ENCODE data around the gene MCRS1.

MCRS1 gene

DNA sequence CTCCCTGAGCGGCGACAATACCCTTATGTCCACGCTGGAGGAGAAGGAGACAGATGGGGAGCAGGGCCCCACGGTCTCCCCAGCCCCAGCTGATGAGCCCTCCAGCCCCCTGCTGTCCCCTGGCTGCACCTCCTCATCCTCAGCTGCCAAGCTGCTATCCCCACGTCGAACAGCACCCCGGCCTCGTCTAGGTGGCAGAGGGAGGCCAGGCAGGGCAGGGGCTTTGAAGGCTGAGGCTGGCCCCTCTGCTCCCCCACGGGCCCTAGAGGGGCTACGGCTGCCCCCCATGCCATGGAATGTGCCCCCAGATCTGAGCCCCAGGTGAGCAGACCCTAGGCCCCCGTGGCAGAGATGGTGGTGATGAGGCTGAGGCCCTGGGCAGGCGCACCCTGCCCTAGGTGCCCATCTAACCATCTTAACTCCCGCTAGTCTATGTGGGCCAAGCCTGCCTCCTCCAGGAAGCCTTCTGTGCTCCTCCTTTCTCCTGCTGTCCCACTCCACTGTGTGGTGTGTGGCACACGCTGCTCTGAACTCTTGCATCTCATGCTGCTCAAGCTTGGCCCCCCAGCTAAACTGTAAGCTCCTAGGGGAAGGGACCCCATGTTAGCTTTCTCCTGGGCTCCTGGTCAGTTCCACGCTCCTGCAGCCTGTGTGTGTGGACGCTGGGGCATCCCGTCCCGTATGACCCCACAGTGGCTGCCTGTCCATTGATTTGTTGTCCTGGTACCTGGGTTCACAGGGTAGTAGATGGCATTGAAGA is 12.1 kb downstream of the MCRS1 start:
- no peak for DNase-seq

DNA sequence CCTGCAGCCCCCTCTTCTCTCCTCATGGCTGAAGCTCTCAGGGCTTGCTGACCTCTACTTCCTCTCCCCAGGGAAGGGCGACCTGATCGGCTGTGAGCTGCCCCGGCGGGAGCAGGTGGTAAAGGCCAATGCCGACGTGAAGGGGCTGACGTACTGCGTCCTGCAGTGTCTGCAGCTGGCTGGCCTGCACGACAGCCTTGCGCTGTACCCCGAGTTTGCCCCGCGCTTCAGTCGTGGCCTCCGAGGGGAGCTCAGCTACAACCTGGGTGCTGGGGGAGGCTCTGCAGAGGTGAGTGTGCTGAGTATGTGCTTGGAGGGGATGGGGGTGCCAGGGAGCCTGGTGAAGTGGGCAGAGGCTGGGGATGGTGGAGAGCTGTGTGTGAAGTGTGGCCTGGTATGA is 13.7 kb downstream of the MCRS1 start:
- no peak for DNase-seq

DNA sequence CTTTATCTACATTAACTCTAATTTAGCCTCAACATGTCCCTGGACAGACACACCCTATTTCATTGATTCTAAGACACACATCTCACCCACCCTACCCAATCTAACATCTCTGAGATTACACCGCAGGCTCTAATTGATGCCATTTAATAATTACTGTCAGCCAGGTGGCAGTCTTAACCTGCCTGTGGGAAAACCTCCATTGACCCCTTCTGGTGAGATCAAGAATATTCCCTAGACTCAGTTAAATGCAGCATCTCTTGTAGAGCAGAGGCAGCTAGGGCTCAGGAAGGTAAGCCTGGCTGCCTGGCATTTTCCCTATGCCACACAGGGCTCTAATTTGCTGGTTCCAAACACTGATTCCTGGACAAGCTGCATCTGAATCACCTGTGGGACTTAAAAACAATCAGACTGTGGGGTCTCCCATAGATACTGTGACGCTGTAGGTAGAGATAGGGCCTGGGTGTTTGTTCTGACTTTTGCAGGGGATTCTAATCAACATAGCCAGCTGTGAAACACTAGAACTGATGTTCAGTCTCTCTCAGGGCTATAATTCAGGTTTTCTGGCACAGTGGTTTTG is 14.3 kb downstream of the MCRS1 start:
- DNase-seq, result no peak

DNA sequence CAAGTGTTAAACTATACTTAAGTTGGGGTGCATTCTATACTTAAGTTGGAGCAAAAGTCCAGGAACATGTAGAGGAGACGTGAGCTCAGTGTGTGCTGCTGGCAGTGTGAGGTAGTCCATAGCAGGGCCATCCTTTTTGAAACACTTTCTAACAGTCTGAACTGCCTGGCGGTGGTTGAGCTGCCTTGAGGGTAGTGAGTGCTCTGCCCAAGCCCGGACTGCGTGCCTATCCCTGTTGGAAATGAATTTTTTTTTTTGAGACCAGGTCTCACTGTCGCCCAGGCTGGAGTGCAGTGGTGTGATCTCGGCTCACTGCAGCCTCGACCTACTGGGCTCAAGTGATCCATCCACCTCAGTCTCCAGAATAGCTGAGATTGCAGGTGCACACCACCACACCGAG is 15.0 kb downstream of the MCRS1 start:
- DNase-seq, result no peak

DNA sequence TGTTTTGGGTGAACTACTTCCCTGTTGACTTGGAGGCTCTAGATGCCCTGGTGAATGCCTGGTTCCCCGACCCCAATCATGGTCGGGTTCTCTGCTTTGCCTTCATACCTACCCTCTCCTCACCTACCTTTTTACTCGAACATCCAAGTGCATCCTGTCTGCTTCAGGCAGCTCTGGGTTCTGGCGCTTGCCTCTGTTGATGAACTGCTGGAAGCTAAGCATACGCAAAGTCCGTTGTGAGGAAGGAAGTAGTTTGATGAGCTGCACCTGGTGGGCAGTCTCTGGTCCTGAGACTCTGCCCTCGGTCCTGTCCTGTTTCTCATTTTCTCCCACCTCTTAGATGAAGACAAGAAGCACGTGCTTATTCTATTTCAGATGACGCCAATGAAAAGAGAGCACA is 15.5 kb downstream of the MCRS1 start:
- no peak for DNase-seq

DNA sequence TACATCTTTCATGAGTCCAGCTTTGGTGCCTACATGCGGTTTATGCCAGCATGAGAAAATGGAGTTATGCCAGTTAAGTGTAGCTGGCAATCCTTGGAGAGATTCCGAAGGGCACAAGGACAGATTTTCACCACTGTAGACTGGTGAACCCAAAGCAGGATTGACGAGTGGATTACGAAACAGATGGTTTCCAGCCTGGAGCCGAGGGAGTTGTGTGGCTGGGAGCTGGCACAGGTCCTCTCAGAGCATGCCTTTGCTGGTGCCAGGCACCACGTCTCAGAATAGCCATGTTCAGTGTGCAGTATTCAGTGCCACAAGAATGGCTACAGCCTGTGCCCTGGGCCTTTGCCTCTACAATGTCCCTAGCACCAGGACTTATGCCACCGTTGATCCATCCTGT is 15.9 kb downstream of the MCRS1 start:
- DNase-seq, result no peak

DNA sequence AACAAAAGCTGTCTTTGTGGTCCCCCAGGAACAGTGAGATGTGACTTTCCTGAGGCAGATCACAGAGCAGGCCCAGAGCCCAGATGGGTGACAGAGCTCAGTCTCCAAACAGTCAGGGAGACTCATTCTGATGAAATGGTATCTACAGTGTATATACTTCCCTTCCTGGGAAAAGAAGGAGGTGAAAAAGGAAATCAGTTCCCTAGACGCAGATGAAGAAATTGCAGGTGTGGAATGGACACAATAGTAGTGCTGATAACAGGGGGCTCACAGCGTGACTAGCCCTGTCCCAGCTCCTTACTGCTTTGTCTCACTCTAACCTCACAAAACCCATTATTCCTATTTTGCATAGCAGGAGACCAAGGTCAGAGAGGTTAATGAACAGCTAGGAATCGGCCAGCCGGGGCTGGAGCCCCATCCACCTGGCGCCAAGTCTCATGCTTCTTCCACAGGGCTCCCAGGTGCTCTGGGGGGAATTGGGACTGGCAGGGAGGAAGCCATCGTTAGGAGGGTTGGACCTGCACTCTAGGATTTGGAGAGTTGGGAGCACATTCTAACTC is 17.2 kb downstream of the MCRS1 start:
- no peak for DNase-seq

DNA sequence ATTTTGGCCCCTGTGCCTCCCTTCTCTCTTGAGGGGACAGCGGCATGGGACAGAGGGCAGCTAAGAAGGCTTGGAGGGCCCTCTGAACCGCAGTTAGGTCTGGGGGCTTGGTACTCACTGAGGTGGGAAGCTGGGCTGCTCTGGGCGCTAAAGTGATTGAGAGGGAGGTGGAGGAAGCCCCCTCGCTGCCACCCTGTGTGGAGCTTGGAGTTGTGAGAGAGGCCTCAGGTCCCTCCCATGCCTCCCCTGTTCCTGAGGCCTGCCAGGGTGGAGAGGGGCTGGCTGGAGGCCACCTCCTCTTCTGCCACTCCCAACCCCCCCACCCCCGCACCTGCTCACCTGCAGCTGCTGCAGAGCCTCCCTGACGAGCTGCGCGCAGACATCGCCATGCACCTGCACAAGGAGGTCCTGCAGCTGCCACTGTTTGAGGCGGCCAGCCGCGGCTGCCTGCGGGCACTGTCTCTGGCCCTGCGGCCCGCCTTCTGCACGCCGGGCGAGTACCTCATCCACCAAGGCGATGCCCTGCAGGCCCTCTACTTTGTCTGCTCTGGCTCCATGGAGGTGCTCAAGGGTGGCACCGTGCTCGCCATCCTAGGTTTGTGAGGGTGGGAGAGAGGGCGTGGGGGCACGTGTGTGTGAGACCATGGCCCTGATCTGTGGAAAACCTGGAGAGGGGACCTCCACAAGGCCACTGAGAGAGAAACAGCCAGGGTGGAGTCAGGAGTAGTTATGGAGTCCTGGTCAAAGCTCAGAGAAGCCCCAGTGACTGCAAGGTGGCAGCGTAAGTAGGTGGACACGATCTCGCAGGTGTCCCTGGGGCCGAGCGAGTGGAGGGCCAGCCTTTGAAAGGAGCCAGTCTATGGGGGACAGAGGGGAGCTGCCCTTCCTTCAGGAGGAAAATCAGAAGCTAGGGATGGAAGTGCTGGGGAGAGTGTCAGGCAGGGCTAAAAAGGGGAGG is 17.9 kb downstream of the MCRS1 start:
- no peak for DNase-seq

DNA sequence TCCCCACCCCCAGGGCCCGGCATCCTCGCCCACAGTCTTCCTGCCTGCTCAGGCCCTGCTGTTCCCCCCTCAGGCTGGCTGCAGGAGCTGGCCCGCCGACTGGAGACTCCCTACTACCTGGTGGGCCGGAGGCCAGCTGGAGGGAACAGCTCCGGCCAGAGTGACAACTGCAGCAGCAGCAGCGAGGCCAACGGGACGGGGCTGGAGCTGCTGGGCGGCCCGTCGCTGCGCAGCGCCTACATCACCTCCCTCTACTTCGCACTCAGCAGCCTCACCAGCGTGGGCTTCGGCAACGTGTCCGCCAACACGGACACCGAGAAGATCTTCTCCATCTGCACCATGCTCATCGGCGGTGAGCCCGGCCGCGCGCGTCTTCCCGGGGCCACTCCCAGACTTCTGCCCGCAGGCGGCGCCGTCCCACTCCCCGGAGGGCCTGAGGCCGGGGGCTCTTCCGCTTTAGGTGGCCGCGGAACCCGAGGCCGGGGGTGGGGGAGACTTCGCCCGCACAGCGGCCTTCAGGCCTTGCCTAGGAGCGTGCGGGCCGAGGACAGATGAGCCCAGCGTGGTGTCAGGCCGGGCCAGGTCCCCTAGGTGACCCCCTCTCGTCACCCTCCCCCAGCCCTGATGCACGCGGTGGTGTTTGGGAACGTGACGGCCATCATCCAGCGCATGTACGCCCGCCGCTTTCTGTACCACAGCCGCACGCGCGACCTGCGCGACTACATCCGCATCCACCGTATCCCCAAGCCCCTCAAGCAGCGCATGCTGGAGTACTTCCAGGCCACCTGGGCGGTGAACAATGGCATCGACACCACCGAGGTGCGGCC is 18.9 kb downstream of the MCRS1 start:
- peak; percentile 50 for DNase-seq

DNA sequence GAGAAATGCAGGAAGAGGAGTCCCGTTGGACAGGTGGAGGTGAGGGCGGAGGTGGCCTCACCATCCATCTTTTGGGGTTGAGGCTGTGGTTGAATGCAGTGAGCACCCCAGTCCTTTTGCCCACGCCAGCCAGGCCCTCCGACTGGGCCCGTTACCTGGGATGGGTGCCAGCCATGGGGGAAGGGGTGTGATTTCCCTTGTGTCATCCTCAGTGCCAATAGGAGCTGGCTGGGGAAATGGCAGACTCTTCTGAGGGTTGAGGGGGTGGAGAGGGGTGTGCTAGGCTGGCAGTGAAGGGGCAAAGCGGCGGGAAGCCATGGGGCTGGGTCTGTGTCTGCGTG is 19.5 kb downstream of the MCRS1 start:
- DNase-seq, result no peak

DNA sequence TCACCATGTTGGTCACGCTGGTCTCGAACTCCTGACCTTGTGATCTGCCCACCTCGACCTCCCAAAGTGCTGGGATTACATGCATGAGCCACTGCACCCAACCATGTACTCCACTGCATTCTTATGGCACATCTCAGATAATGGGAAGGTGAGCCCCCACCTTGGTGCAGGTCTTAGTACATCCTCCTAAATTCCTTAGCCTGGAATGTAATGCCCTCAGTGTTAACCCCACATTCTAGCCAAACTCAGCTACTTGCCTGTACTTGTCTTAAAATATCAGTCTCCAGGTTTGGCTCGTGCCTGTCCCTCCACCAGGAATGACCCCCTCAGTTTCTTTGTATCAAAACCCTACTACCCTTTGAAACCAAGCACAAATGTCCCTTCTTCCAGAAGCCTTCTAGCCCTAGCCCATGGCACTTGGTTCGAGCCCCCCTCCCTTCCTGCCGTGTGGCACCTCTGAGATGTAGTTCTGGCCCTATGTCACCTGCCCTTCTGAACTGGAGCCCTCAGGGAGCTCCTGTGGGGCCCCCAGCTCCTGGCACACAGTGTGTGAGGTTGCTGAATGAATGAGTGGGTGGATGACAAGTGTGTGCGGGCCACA is 20.8 kb downstream of the MCRS1 start:
- DNase-seq, result no peak

DNA sequence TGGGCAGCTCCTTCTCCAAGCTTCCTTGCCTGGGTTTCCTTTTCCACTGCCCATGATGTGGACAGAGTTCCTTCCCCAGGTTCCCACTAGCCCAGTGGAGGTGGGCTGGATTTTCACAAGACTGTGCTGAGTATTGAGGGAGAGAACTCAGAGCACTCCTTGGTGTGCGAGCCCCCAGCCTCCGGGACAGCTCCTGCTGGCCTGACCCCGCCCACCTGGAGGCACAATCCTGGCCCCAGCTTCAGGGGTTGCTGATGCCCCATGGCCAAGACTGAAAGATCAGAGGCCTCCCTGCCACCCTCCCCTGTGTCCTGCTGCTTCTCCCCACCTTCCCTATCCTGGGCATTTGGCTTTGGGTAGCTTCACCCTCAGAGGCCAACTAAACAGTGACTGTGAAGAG is 21.5 kb downstream of the MCRS1 start:
- no peak for DNase-seq

DNA sequence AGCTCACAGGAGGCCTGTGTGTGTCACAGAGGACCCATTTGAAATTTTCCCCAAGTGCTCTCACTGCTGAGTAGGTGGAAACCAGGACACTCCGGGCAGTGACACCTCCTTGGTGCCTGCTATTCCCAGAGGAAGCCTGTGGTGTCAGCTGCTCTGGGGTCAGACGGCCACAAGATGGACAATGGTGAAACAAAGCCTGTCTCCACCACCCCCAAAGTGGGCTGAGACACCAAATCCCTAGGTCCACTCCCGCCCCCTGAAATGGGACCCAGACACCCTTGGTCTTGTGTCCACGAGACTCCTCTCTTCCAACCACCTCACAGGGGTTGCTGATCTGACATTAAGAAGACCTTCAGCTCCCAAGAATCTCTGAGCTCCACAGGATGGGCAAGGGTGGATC is 22.1 kb downstream of the MCRS1 start:
- no peak for DNase-seq

DNA sequence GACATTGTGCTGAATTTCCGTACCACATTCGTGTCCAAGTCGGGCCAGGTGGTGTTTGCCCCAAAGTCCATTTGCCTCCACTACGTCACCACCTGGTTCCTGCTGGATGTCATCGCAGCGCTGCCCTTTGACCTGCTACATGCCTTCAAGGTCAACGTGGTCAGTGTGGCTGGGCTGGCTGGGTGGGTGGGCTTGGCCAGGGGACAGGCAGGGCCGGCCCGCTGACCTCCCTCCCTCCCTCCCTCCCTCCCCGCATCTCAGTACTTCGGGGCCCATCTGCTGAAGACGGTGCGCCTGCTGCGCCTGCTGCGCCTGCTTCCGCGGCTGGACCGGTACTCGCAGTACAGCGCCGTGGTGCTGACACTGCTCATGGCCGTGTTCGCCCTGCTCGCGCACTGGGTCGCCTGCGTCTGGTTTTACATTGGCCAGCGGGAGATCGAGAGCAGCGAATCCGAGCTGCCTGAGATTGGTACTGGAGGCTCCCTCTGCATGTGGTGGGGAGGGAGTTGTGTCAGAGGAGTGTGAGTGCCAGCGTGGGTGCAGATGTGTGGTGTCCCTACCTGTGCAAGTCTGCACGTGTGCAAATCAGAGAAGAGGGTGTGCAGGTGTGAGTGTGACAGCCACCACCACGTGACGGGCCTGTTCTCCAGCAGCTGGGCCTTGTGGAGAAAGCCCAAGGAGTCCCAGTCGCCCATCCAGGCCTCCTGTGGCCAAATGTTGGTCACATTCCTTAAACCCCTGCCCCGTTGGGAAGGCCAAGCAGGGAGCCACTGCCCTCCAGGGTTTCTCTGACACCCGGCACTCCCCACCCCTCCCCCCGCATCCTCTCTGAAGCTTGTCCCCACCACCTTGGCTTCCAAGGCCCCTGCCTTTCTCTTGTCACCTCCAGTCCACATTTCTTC is 23.8 kb downstream of the MCRS1 start:
- no peak for DNase-seq

DNA sequence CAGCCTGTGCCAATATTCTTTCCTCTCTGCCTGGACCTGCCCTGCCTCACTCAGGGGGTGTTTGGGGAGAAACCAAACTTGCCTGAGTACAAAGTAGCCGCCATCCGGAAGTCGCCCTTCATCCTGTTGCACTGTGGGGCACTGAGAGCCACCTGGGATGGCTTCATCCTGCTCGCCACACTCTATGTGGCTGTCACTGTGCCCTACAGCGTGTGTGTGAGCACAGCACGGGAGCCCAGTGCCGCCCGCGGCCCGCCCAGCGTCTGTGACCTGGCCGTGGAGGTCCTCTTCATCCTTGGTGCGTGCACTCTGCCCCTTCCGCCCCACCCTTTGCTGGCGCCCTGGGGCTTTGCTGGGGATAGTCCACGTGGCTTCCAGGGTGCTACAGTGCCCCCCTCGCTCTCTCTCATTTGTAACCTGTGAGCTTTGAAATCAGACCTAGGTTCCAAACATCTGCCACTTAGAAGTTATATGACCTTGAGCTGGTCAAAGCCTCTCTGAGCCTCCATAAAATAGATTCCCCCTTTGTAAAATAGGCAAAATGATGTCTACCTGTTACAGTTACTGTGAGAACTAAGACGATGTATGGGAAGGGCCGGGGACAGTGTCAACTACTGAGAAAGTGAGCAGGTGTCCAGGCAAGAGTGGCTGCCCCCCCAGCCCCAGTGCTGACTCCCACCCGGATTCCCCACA is 24.6 kb downstream of the MCRS1 start:
- no peak for DNase-seq

DNA sequence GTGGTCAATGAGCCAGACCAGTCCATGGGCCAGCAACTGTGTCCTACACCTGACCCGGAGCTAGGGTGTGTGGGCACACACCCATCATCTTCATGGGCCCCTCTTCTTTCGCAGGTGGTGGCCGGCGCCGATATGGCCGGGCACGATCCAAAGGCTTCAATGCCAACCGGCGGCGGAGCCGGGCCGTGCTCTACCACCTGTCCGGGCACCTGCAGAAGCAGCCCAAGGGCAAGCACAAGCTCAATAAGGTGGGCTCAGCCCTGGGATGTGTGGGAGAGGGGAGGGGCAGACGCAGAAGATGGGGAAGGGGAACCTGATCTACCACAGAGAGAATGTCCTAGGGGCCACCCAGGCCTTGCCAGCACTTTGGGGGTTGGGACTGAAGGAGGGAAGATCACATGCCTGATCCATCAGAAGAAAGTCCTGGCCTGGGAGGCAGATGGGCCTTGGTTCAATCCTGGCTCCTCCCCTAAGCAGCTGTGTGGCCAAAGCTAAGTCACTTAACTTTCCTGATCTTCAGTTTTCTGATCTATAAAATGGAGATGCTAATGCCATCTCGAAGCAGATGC is 25.3 kb downstream of the MCRS1 start:
- no peak for DNase-seq

DNA sequence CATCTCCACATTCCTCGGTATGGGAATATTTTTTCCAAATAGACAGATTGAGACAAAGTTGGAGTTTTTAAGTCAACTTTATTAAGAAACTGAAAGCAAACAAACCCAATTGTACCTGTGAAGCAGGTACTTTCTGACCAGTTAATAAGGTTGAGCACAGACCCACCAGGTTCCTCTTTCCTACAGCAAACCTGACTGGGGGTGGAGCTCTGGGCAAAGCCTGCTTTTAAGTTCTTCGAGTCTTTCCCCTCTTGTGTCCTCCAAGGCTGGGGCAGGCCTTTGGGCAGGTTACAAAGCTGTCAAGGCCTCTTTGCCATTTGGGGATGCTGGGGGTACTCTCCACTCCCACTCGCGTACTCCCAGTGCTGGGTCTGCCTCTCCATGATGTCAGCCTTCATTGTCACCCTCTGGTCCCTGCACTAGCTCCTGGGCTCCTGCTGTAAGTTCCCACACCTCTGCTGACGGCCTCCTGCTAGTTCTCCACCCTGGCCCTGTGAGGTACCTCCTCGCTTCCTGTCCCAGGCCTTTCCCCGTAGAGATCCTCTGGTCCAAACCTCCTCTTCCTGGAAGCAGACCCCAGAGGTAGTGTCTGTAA is 25.9 kb downstream of the MCRS1 start:
- no peak for DNase-seq

DNA sequence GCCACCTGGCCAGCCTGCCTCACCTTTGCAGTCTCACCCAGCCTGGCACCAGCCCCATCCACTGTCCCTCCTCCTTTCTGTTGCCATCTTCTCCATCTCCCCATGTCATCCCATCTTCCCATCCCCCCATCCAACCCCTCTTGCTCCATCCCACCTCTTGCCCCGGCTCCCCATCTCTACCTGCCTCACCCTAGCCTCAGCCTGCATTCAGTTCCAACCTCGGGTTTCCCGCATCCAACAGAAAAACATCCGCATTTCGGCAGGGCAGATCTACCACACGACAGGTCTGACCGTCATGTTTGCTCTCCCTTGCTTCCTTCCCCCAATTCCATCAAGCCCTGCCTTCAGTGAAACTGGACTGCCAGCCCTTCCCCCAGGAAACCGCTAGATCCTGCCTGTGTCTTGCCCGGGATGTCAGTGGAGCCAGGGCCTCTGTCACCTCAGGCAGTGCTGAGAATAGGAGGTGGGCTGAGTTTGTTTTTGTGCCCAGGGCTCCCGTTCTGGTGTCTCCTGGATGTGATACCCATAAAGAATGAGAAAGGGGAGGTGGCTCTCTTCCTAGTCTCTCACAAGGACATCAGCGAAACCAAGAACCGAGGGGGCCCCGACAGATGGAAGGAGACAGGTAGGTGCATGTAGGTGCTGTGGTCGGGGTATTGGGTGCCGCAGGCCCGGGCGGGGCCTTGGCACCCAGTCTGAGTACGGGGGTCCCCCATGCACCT is 26.6 kb downstream of the MCRS1 start:
- DNase-seq, result no peak

All from stimulated activated CD4-positive, alpha-beta T cell treated with anti-CD3 and anti-CD28 coated beads, Interleukin-15, amount 100 ng/mL, for 24 hours (primary cell).